Measurements from ENCODE around the gene CALML3.
A peak's percentile ranks its signal among the peaks of the same experiment; 100 is the strongest.

The CALML3 gene

DNA sequence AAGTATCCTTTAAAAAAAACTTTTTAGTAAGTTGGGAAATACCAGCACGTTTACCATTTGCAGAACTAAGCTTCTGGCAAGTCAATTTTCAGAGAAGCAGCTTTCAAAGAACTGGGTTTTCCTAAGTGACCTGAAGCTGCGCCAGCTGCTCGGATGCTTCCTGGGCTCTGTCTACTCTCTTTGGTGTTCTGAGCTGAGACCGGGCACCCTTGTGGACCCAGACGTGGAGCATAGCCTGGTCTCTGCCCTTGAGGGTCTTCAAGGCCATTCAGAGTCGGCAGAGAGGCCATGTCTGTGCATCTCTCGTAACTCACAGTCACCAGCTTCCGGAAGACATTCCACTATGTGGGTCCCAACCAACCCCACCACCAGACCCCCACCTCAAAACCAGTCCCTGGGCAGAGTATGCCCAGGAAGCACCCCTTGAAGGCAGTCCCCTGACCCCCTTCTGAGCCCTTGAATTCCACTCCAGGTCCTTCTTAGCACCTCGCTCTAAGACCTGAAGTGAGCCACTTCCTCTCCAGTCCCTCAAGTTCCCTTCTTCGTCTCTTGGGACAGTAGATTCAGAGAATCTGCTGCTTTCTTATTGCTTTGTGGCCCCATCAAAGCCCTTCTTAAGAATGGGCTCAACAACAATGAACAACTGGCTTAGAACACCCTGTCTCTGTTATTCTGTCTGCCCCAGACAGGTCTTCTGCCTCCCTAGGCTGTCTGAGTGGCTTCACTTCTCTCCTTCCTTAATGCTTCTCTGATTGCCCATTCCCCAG lies 33.9 kb upstream of the CALML3 start:
- intact Hi-C loops (cut with DNase I) = no loop called here

DNA sequence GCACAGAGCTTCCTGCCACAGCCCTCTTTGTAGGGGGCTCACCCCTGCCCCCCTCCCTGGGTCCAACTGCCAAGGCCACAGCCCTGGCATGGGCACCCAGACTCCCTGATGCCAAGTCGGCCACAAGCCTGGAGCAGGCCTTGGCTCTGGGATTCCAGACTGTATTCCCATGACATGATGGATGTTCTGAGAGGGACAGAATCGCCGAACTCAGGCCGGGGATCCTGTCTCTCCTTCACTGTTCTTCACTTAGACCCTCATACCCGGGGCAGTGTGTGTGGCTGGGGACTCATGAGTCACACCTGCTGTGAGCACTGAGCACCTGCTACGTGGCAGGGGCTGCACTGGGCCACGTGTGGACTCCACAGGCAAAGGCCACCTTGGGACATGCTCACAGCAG lies 33.3 kb upstream of the CALML3 start:
- intact Hi-C loops (cut with DNase I) = no loop called here
- DNase-seq = peak in 2 of 10 donors; percentile 34 to 52

More for the DNA sequence above, 33.9 kb upstream of the CALML3 start:
- DNase-seq = peak in 2 of 10 donors; percentile 28 to 50

DNA sequence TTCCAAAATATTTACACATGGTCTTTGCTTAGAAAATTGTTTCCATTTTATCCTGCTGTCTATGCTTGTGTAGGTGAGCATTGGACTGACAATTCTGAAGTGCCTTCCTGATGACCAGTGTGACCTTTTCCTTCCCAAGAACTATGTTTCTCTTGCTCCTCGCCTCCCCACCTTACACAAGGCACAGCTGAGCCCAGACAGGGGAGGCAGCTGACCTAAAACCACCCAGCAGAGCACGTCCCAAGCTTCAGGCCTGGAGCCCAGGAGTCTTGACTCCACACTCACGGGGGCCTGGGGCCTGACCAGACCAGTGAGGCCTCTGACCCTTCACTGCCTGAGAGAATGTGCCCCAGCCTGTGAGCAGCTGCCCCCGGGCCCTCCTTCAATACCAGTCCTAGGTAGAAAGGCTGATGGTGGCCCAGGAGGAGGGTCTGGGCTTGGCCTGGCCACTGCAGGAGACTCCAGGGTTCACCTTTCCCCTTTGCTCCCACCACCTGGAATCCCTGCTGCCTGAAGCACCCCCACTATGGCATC lies 32.4 kb upstream of the CALML3 start:
- peak in 2 of 10 donors; percentile 22 to 71 for DNase-seq
- intact Hi-C loops (cut with DNase I) = no loop called here

DNA sequence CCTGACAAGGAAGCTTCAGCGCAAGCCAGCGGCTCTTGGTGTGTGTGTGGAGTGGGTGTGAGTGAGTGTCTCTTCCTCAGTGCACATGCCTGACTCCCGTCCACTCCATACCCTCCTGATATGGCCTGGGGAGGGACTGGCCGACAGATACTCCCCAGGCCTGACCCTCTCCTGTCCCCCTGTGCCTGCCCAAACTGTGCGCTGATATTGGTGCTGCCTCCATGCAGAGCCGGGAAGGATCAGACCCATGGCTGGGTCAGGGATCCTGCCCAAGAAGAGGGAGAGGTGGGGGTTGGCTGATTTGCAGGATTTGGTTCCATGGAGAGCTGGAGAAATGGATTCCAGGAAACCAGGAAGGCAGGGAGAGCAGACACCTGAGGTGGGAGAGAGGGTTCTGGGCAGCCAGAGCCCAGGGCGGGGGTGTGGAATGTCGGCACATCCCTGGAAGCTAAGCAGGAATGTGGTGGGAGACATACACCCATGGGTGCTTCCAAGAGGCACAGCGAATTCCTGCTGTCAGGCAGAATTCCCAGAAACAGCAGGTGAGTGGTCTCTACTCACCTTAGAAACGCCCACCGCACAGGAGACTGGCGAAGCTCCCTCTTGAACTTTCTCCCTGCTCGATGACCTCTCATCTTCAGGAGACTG lies 31.7 kb upstream of the CALML3 start:
- intact Hi-C loops (cut with DNase I) = no loop called here

DNA sequence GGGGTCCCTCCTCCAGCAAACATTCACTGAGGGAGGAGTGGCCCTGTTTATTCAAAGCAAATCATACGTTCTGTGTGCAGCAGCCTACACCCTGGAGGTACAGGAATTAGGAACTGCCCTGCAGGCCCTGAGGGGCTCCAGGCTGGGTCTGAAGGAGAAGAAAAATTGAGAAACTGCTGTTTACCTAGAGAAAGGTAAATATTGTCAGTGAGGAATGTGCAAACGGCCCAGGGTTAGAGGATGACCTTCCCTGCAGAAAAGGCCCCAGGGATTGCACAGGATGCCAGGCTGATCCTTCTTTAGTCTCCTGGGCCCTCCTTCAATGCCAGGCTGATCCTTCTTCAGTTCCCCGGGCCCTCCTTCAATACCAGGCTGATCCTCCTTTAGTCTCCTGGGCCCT lies 31.1 kb upstream of the CALML3 start:
- peak in 1 of 10 donors; percentile 22 for DNase-seq
- intact Hi-C loops (cut with DNase I) = no loop called here

More for the DNA sequence above, 31.7 kb upstream of the CALML3 start:
- DNase-seq = peak in 2 of 10 donors; percentile 51 to 65

DNA sequence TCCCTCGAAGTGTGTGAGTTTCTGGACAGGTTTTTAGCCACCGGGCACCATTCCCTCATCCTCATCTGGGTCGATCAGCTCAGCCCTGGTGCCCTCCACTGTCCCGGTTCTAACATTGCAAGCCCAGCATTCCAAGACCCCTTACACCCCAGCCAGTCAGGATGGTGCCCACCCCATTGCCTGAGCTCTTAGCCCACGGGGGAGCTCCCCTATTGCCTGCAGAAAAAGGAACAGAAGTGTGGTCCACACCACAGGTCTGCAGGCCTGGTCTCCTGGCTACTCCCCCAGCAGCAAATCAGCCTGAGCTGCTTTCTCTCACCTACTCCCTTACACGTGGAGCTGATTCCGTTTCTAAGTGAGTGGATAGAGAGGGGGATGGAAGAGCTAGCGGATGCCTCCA lies 30.1 kb upstream of the CALML3 start:
- intact Hi-C loops (cut with DNase I) = no loop called here

DNA sequence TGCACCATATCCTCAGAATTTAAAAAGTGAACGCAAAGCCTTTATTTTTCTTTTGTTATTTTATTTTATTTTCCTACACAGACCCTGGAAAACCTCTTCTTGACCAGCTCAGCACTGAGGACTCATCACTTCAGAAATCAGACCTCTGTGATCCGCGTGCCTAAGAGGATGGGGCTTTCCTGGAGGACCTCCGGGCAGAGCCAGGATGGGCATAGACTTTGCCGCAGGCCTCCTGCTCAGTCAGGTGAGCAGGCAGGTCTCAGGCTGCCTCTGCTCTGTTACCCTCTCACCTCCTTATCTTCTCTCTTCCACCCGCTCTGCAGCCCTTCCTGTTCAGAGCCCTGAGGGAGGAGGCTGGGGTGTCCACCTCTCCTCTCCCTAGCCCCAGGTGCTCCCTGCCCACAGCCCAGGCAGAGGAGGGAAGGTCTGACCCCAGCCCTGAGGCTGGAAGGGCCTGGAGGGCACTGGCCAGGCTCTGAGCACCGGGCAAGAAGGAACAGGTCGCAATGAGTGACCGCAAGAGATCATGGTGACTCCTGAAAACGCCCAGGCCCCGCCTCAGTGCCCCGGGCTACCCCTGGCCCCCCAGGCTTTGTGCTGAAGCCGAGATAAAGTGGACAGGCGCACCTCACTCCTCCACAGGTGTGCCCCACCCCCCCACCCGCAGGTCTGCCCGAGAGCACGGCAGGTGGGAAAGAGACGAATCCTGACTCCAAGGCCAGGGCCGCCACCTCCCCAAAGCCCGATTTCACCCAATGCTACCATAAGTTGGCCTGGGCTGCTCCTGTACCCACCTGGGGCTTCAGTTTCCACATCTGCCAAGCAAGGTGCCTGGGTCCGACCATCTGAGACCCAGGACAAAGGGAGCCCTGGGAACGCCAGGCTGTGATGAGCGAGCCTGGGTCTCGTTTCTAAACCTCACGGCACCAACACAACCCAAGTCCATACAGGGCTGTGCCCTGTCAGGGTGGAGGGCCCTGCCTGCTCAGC lies 28.2 kb upstream of the CALML3 start:
- intact Hi-C loops (cut with DNase I) = no loop called here
- DNase-seq = peak in 2 of 10 donors; percentile 63 to 81

More for the DNA sequence above, 30.1 kb upstream of the CALML3 start:
- DNase-seq = peak in 2 of 10 donors; percentile 41 to 43

DNA sequence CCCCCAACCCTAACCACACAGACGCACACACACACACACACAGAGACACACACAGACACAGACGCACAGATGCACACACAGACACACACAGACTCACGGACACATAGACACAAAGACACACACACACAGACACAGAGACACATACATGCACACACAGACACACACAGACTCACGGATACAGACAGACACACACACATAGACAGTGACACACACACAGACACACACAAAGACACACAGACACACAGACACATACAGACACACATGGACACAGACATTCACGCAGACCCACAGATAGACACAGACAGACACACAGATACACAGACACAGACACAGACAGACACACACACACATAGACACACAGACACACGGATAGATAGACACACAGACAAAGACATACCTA lies 27.5 kb upstream of the CALML3 start:
- DNase-seq = no peak
- intact Hi-C loops (cut with DNase I) = no loop called here

DNA sequence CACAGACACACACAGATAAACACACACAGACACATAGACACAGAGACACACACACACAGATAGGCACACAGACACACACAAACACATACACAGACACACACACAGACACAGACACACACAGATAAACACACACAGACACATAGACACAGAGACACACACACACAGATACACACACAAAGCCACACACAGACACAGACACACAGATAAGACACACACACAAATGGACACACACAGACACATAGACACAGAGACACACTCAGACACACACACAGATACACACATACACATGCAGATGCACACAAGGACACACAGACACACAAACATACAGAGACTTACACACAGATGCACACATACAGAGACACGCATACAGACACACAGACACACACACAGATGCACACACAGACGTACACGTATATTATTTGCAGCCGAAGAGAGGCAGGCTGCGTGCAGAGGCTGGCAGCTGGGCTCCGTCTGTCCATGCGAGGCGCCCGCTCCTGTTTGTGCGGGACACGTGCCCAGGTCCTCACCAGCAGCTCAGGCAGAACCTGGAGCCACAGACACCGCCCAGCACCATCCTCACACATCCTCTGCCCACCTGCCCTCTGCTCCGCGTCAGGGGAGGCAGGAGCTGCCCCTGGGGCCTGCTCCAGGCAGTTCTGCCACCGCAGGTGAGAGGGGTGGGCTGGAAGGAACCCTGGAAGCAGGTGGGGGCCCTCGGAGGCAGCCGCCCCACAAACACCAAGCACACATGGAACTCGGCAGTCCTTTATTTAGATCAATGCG lies 26.6 kb upstream of the CALML3 start:
- intact Hi-C loops (cut with DNase I) = no loop called here
- peak in 3 of 10 donors; percentile 6 to 73 (median 58) for DNase-seq

DNA sequence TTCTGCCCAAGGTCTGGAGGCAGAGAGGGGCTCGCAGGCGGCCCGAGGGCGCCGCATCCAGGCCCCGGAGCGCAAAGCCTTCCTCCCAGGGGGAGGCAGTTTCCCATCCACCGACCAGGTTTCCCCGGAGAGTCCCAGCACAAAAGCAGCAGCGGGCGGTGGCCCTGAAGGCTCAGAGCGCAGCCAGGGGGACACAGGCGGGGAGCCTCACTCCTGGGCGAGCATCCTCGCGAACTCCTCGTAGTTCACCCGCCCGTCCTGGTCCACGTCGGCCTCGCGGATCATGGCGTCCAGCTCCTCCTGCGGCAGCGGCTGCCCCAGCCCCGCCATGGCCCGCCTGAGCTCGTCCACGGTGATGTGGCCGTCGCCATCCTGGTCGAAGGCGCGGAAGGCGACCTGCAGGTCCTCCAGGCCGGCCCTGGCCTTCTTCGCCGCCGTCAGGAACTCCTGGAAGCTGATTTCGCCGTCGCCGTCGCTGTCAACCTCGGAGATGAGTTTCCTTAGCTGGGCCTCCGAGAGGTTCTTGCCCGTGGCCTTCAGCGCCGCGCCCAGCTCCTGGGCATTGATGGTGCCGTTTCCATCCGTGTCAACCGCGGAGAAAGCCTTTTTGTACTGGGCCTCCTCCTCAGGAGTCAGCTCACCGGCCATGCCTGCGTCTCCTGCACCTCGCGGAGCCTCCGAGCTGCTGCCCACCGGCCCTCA lies 25.8 kb upstream of the CALML3 start:
- intact Hi-C loops (cut with DNase I) = no loop called here
- DNase-seq = peak in 2 of 10 donors; percentile 80 to 81

DNA sequence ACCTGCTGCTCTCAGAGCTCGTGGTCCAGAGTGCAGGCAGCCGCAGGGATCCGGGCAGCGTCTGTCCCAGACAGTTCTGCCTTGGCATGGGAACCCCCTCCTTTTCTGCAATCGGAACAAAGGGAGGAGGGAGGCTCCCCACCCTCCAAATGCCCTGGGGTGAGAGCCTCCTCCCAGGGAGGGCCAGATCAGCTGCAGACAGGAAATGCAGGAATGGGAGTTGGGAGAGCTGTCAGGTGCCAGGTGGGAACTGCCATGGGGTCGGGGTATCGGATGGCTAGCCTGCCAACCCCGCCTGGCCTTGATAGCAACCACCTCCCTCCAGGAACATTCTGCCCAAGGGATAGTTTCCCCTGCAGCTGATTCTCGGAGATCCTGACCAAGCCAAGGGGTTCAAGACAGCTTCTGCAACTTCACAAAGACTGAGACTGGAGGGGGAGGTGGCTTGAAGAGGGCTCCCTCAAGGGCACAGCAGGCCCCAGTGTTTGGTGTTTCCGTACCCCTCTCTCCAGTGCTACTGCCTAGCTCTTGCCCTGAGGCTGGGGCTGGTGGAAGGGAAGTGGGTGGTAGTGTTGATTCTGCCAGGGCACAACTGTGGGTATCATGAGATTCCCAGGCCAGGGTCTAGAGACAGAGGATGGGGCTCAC lies 25.1 kb upstream of the CALML3 start, which contains the start of gene CALML5:
Gene CALML5 (minus strand): TSS at position 78 of the 648 bp plus-strand sequence. CDS start 132 bp downstream, outside the sequence.
- intact Hi-C loops (cut with DNase I) = no loop called here
- peak in 2 of 10 donors; percentile 39 to 74 for DNase-seq

DNA sequence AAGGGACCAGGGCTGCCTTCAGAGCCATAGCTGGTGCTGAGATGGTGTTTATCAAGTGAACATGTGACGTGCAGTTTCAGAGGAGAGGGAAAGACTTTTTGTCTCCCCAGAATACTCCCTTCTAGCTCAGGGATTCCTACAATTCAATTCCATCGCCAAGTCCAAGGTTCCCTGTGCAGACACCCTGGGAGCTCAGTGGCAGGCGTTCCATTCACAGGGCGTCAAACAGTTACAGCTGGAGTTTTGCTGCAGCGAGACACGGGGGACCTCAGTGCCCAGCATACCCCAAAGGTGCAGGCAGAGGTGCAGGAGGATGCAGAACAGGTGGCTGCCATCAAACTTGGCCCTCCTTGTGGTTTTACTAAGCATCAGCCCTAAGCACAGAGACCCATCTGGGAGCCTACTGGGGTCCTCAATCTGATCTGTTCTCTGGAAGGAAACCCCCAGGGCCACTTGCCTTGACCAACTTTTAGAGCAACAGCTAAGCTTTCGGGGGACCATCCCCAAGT lies 24.5 kb upstream of the CALML3 start:
- intact Hi-C loops (cut with DNase I) = no loop called here
- DNase-seq = peak in 2 of 10 donors; percentile 42 to 62

DNA sequence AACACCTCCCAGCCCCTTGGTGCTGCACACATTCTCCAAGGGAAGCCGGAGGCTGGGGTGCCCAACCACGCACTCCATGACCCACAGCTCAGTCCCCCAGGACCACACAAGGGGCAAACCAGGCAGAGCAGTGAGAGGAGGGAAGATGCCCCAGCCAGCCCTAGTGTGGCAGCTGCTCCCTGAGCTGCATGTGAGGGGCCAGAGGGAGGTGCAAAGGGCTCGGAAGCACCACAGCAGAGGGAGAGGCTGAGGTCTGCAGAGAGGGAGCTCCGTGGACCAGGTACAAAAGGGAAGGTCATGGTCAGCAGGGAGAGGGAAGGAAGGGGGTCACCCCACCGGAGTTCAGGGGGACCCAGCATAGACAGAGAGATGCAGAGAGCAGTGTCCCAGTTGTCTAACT lies 23.9 kb upstream of the CALML3 start:
- intact Hi-C loops (cut with DNase I) = no loop called here
- peak in 2 of 10 donors; percentile 36 to 43 for DNase-seq

DNA sequence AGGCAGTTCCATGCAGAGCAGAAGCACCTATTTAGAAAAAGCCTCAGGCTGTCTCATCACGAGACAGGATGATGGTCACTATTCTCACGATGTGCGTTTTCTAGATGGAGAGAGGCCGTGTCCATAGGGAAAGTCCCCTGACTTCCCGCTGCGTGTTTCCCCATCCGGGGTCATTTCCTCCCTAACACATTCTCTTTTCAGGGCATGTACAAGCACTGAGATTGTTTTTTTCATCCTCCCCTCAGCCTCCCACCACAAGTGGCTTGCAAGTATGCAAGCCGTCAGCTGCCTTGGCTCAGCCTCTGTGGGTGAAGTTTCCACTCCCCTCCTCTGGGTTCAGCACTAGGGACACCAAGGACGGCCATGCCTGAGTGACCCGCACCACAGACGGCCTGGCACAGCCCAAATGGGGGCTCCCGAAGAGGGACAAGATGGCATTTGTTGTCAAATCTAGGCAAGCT lies 22.7 kb upstream of the CALML3 start:
- peak in 2 of 10 donors; percentile 39 to 66 for DNase-seq

DNA sequence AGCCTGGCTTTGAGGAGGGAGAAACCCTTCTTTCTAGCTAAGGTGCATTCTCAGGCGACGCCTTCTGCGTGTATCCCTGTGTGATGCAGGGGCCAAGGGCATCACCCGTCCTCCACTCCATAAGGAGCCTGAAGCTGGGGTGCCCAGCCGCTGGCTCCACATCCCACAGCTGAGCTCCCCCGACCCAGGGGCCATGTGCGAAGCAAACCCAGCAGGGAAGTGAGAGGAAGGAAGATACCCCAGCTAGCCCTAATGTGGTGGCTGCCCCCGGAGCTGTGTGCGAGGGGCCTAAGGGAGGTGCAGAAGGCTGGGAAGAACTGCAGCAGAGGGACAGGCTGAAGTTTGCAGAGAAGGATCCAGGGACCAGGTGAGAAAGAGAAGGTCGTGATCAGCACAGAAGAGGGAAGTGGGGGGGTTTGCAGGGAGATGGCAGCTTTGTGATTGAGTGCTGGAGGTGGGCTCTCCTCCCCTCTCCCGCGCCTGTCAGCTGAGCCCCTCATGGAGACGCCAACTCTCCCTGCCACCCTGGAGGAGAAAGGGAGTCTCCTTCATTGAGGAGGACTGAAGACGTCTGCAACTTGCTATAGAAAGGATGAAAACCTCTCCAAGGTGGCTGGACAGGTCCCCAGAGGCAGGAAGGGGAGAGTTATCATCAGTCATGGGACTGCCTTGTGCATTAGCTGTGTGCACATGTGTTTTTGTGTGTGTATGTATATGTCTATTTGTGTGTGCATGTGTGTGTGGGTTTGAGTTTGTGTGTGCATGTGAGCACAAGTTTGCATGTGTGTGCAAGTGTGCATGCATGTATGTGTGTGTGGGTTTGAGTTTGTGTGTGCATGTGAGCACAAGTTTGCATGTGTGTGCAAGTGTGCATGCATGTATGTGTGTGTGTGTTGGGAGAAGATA lies 21.9 kb upstream of the CALML3 start:
- intact Hi-C loops (cut with DNase I) = no loop called here

More for the DNA sequence above, 22.7 kb upstream of the CALML3 start:
- intact Hi-C loops (cut with DNase I) = no loop called here

DNA sequence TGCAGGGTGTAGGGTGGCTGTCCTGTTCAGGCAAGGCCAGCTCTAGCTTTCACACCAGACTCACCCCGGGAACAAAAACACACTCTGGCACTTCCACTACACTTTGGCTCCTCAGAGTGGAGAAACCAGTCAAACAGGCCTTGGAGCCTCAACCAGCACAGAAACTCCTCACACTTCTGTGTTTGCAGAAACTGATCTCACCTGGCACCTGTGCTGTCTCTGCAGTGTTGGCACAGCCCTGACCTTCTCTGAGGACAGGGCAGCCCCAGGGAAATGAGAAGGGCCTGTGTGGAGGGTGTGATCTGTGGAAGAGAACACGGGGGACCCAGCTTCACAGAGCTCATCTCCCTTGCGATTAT lies 21.3 kb upstream of the CALML3 start:
- peak in 2 of 10 donors; percentile 20 to 26 for DNase-seq
- intact Hi-C loops (cut with DNase I) = no loop called here

More for the DNA sequence above, 21.9 kb upstream of the CALML3 start:
- DNase-seq = peak in 1 of 10 donors; percentile 78

All from posterior cingulate gyrus (tissue), 11 donors.